ENCODE data around the gene PPP2R2C. TPM values are rescaled to one million over a fixed set of nuclear protein-coding genes. Genes with fewer than 3 reads are reported as not detected.

The PPP2R2C gene
- polyA plus RNA-seq, 1 donor (not counting 4 experiments of a cell fraction or from before 2014, with no cell fraction given), result 12.3 TPM

DNA sequence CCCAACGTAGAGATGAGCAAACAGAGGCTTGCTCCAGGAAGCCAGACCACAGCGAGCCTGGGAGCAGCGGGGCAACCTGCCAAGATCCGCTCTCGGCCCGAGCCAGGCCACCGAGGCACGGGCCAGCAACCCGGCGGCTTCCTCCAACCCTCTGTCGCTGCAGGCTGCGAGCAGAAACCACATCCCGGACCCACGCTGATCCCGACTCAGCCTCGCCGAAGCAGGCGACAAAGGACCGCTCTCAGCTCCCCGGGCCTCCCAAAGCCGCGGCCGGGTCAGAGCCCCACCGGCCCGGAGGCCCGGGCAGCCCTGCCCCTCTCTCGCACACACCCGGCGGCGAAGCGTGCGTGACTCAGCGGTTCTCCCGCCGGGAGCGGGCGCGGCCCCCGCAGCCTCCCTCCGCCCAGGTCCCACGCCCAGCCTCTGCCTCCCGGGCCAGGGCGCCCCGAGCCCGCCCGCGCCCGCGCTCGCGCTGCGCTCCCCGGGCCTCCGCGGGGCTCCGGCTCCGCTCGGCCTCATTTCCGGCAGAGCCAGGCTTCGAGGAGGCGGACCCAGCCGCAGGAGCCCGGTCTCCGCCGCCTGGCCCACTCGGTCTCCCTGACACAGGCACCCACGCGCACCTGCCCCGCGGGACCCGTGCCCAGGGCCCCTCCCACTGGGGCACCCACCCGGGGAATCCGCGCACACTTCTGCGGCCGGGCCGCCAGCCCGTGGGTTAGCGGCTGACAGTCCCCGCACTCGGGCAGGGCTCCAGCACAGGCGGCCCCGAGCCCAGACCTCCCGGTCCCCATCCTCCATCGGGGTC is 1.7 kb downstream of the PPP2R2C start:
- H3K4me1 ChIP-seq (ENCODE audit: control insufficient read depth, extremely low read depth, insufficient read depth, low read length), result no peaks in the 10 kb centered on the region
- peak overlapping the region; percentile 54 to 55 (median 54) for H3K4me3 ChIP-seq (ENCODE audit: control insufficient read depth in 2 of 3, extremely low read depth in 1 of 3, insufficient read depth in 2 of 3, low read depth in 1 of 3, low read length in 3 of 3)
- peak overlapping the region; percentile 37 for H3K9ac ChIP-seq (ENCODE audit: control insufficient read depth, extremely low read depth, insufficient read depth, low read length)
- TF ChIP-seq, protein P1, sequence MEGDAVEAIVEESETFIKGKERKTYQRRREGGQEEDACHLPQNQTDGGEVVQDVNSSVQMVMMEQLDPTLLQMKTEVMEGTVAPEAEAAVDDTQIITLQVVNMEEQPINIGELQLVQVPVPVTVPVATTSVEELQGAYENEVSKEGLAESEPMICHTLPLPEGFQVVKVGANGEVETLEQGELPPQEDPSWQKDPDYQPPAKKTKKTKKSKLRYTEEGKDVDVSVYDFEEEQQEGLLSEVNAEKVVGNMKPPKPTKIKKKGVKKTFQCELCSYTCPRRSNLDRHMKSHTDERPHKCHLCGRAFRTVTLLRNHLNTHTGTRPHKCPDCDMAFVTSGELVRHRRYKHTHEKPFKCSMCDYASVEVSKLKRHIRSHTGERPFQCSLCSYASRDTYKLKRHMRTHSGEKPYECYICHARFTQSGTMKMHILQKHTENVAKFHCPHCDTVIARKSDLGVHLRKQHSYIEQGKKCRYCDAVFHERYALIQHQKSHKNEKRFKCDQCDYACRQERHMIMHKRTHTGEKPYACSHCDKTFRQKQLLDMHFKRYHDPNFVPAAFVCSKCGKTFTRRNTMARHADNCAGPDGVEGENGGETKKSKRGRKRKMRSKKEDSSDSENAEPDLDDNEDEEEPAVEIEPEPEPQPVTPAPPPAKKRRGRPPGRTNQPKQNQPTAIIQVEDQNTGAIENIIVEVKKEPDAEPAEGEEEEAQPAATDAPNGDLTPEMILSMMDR (optimal IDR thresholded peaks at IDR 0.05 in 1 of 3, IDR thresholded peaks at IDR 0.05 in 1 of 3, conservative IDR thresholded peaks at IDR 0.05 in 1 of 3; ENCODE audit: extremely low read depth in 1 of 3, insufficient read depth in 2 of 3, low read length in 3 of 3), result no peak
- no peak for TF ChIP-seq EZH2 (IDR thresholded peaks at IDR 0.05; ENCODE audit: low read length)
- H3K9me1 ChIP-seq (ENCODE audit: control insufficient read depth, extremely low read depth, insufficient read depth, low read length), result no peaks in the 10 kb centered on the region
- DNase-seq (ENCODE audit: low read depth, low spot score) (no peak), FAIRE-seq (no peak)
- H3K9me3 ChIP-seq (ENCODE audit: control insufficient read depth, low read depth, low read length), result no peaks in the 10 kb centered on the region
- H3K79me2 ChIP-seq (ENCODE audit: control insufficient read depth, insufficient read depth, low read length), result no peaks in the 10 kb centered on the region
- no peak overlapping the region for H3K27ac ChIP-seq (ENCODE audit: control insufficient read depth, insufficient read depth, low read length)
- dilution Hi-C loops (cut with MboI; ENCODE audit: extremely low pct_ligation_motif_present, low sequenced_read_pairs), result no loop called here
- no peaks in the 10 kb centered on the region for H3K36me3 ChIP-seq (ENCODE audit: control insufficient read depth in 2 of 2, extremely low read depth in 1 of 2, insufficient read depth in 2 of 2, low read length in 2 of 2)
- peak overlapping the region; percentile 30 for H2AFZ ChIP-seq (ENCODE audit: control insufficient read depth, low read length)
- H3K27me3 ChIP-seq (ENCODE audit: control insufficient read depth, extremely low read depth, insufficient read depth, low read length), result peaks cover 24% of the 10 kb centered on the region
- H3K4me2 ChIP-seq (ENCODE audit: control insufficient read depth, extremely low read depth, insufficient read depth, low read depth, low read length), result peak overlapping the region; percentile 62
- H4K20me1 ChIP-seq (ENCODE audit: control insufficient read depth, extremely low read depth, insufficient read depth, low read length), result peaks cover 3% of the 10 kb centered on the region

DNA sequence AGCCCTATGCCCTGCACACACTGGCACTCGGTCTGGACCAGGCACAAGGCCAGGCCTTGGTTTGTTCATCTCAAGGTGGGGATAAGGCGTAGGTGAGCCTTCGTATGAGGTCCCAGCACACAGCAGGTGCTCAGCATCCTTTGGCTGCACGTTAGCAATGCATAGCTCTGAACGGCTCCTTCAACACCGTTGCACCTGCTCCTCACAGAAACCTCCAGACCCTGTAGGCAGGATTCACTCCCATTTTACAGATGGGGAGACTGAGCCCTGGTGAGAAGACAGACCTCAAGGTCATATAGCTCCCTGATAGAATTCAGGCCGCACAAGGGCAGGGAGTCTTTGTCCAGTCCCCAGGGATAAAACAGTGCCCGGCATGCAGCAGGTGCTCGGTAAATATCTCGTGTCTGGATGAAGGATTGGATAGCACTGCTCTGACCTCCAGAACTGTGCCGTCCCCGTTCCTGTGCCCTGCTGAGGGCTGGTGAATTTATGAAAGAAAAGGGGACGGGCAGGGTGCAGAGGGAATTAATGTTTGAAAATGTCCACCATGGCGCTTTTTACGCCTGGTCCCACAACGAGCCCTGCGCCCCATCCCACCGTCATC is 2.4 kb downstream of the PPP2R2C start:
- TF ChIP-seq, protein P1 (optimal IDR thresholded peaks at IDR 0.05 in 1 of 3, IDR thresholded peaks at IDR 0.05 in 1 of 3, conservative IDR thresholded peaks at IDR 0.05 in 1 of 3; ENCODE audit: extremely low read depth in 1 of 3, insufficient read depth in 2 of 3, low read length in 3 of 3), result no peak
- TF ChIP-seq EZH2 (IDR thresholded peaks at IDR 0.05; ENCODE audit: low read length), result no peak
- peak overlapping the region; percentile 62 for H3K4me2 ChIP-seq (ENCODE audit: control insufficient read depth, extremely low read depth, insufficient read depth, low read depth, low read length)
- H3K79me2 ChIP-seq (ENCODE audit: control insufficient read depth, insufficient read depth, low read length), result no peaks in the 10 kb centered on the region
- no peak overlapping the region for H3K27ac ChIP-seq (ENCODE audit: control insufficient read depth, insufficient read depth, low read length)
- H4K20me1 ChIP-seq (ENCODE audit: control insufficient read depth, extremely low read depth, insufficient read depth, low read length), result peaks cover 3% of the 10 kb centered on the region
- H3K36me3 ChIP-seq (ENCODE audit: control insufficient read depth in 2 of 2, extremely low read depth in 1 of 2, insufficient read depth in 2 of 2, low read length in 2 of 2), result no peaks in the 10 kb centered on the region
- H2AFZ ChIP-seq (ENCODE audit: control insufficient read depth, low read length), result no peak overlapping the region
- H3K9me1 ChIP-seq (ENCODE audit: control insufficient read depth, extremely low read depth, insufficient read depth, low read length), result no peaks in the 10 kb centered on the region
- dilution Hi-C loops (cut with MboI; ENCODE audit: extremely low pct_ligation_motif_present, low sequenced_read_pairs), result no loop called here
- FAIRE-seq, result no peak
- H3K27me3 ChIP-seq (ENCODE audit: control insufficient read depth, extremely low read depth, insufficient read depth, low read length), result peaks cover 20% of the 10 kb centered on the region
- H3K9me3 ChIP-seq (ENCODE audit: control insufficient read depth, low read depth, low read length), result no peaks in the 10 kb centered on the region
- peak overlapping the region in 1 of 3 experiments; percentile 54 for H3K4me3 ChIP-seq (ENCODE audit: control insufficient read depth in 2 of 3, extremely low read depth in 1 of 3, insufficient read depth in 2 of 3, low read depth in 1 of 3, low read length in 3 of 3)
- no peaks in the 10 kb centered on the region for H3K4me1 ChIP-seq (ENCODE audit: control insufficient read depth, extremely low read depth, insufficient read depth, low read length)
- H3K9ac ChIP-seq (ENCODE audit: control insufficient read depth, extremely low read depth, insufficient read depth, low read length), result peak overlapping the region; percentile 37
- no peak for DNase-seq (ENCODE audit: low read depth, low spot score)
